HepG2 (cell line): ENCODE data around the gene ELF2. TPM values are rescaled to one million over a fixed set of nuclear protein-coding genes. Genes with fewer than 3 reads are reported as not detected.

ENCODE experiments used
- CTCF ChIP-seq: sonication (generic); formaldehyde crosslinking; IDR thresholded peaks from 2 replicates; pipeline ENCODE4 v1.5.0; 2020; ENCODE audit warnings: mild to moderate bottlenecking, missing genetic modification reagents, moderate library complexity
- GRHL1 ChIP-seq: sonication (generic); formaldehyde crosslinking; conservative IDR thresholded peaks from 2 replicates; pipeline ENCODE4 v1.8.0; 2022; ENCODE audit warnings: missing genetic modification reagents
- KAT8 ChIP-seq: IDR thresholded peaks from 2 replicates; pipeline ENCODE4 v1.6.1; 2016; ENCODE audit warnings: missing genetic modification reagents, missing compliant biosample characterization
- NONO ChIP-seq, 2 experiments: fragments of 450-650 bp in 1 of 2; sonication (generic) in 1 of 2; formaldehyde crosslinking in 1 of 2; IDR thresholded peaks in 1 of 2; conservative IDR thresholded peaks in 1 of 2; 2 replicates each; pipeline versions ENCODE4 v1.6.1 to v1.8.0; 2017 to 2022; ENCODE audit warnings: mild to moderate bottlenecking in 1 of 2, missing genetic modification reagents in 1 of 2, moderate library complexity in 1 of 2
- THAP8 ChIP-seq: sonication (generic); formaldehyde crosslinking; IDR thresholded peaks from 2 replicates; pipeline ENCODE4 v1.5.1; 2020; ENCODE audit warnings: missing genetic modification reagents, mild to moderate bottlenecking, borderline replicate concordance
- ZNF230 ChIP-seq: sonication (generic); formaldehyde crosslinking; IDR thresholded peaks from 2 replicates; pipeline ENCODE4 v1.4.0; 2020; ENCODE audit warnings: mild to moderate bottlenecking, missing genetic modification reagents
- ZNF512B ChIP-seq: sonication (generic); formaldehyde crosslinking; IDR thresholded peaks from 2 replicates; pipeline ENCODE4 v1.5.1; 2020; ENCODE audit warnings: missing genetic modification reagents, mild to moderate bottlenecking, borderline replicate concordance
- polyA plus RNA-seq, 8 experiments: library from polyadenylated mRNA; depleted of rRNA in 3 of 8; stranded (reverse) in 7 of 8; unstranded in 1 of 8; fragments of >200 nt; fragmentation: Illumina TruSeq in 4 of 8; extraction: Trizol in 4 of 8; gene quantifications; 2 replicates each; pipeline versions ENCODE4 v1.2.1 to v1.2.3, GENCODE V29; 2011 to 2016; ENCODE audit warnings: low read depth in 4 of 8, missing spikeins in 1 of 8, mixed read lengths in 1 of 8; ENCODE audit not compliant: insufficient read depth in 1 of 8
- total RNA-seq, 5 experiments: library from RNA; depleted of rRNA; stranded (reverse); fragments of >200 nt; fragmentation: Illumina TruSeq; extraction: Trizol; gene quantifications; 2 replicates each; pipeline ENCODE4 v1.2.3, GENCODE V29; 2016; ENCODE audit warnings: low read depth in 1 of 5

The ELF2 gene
- total and polyA plus RNA-seq, 2 of the 13 experiments (the other 11 are each of a cell fraction or from before 2014, with no cell fraction given), result 28.6 to 35.4 TPM

- no peak for TF ChIP-seq NONO (IDR thresholded peaks at IDR 0.05)
- no peak for TF ChIP-seq NONO (CRISPR knock-in tag; conservative IDR thresholded peaks at IDR 0.05)
- no peak for TF ChIP-seq GRHL1 (CRISPR knock-in tag)
- TF ChIP-seq ZNF512B (CRISPR knock-in tag), result no peak
- no peak for TF ChIP-seq ZNF230
- peak; percentile 55 for TF ChIP-seq CTCF
- TF ChIP-seq THAP8 (CRISPR knock-in tag), result no peak
- peak; percentile 32; the same call in 1 of the 2 replicates for TF ChIP-seq KAT8 (CRISPR knock-in tag)
- TF ChIP-seq, all 625 proteins: peak for 12
Observed at GRCh38 chr4:139167774-139168444, 9.1 kb downstream of the ELF2 start (continued).
